Right atrium auricular region (tissue), 2 donors: ENCODE measurements around the gene CCDC157. TPM values are rescaled to one million over a fixed set of nuclear protein-coding genes. Genes with fewer than 3 reads are reported as not detected.

Source experiments
- DNase-seq: peaks from one replicate; pipeline ENCODE4 v3.0.0-alpha.2; 2019; ENCODE audit warnings: low spot score
- H3K27ac ChIP-seq, 2 donors: fragments of 200-600 bp; sonication (generic); 1 replicate in 1 of 2; 2 replicates in 1 of 2; pipeline ENCODE4 v1.5.1; 2016 to 2019
- H3K27me3 ChIP-seq, 2 donors: fragments of 200-600 bp; sonication (generic); one replicate each; pipeline versions ENCODE4 v1.5.1 to v1.6.0; 2017 to 2019
- H3K36me3 ChIP-seq: fragments of 200-600 bp; sonication (generic); one replicate; pipeline ENCODE4 v1.5.1; 2016
- H3K4me1 ChIP-seq, 2 donors: fragments of 200-600 bp; sonication (generic); one replicate each; pipeline versions ENCODE4 v1.5.1 to v1.6.0; 2017 to 2019
- H3K4me3 ChIP-seq, 2 donors: fragments of 200-600 bp; sonication (generic); 1 replicate in 1 of 2; 2 replicates in 1 of 2; pipeline ENCODE4 v1.5.1; 2017 to 2019; ENCODE audit warnings: mild to moderate bottlenecking in 1 of 2, moderate library complexity in 1 of 2
- H3K9me3 ChIP-seq, 2 donors: fragments of 200-600 bp; sonication (generic); one replicate each; pipeline ENCODE4 v1.5.1; 2019
- total RNA-seq, 2 donors: library from RNA; depleted of rRNA; stranded (reverse); fragments of >200 nt; gene quantifications; one replicate each; pipeline ENCODE4 v1.1.0, GENCODE V29; 2016
- TF ChIP-seq, protein P1 (sequence below), 2 donors: fragments of 200-600 bp; sonication (generic); IDR thresholded peaks; one replicate each; pipeline ENCODE4 v1.5.1; 2019; ENCODE audit warnings: antibody characterized with exemption in 2 of 2

Gene CCDC157
- total RNA-seq, 2 donors from 2014 or later, result 0.26 to 0.55 TPM

DNA sequence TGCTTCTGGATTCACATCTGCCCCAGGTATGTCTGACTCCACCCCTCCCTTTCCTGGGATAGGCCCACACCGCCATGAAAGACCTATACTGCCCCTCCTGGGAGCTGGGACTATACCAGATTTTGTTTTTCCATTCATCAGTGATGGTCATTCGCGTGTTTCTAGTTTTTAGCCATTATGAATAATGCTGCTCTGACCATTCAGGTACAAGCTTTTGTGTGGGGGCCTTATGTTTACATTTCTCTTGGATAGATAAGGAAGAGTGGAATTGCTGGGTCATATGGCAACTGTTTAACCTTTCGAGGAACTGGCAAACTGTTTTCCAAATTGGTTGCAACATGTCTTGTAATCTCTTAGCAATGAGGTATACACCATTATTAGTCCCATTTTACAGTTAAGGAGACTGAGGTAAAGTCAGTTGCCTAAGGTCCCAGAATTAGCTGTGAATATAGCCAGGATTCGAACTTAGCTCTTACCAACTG is 28.9 kb upstream of the CCDC157 start:
- TF ChIP-seq, protein P1, sequence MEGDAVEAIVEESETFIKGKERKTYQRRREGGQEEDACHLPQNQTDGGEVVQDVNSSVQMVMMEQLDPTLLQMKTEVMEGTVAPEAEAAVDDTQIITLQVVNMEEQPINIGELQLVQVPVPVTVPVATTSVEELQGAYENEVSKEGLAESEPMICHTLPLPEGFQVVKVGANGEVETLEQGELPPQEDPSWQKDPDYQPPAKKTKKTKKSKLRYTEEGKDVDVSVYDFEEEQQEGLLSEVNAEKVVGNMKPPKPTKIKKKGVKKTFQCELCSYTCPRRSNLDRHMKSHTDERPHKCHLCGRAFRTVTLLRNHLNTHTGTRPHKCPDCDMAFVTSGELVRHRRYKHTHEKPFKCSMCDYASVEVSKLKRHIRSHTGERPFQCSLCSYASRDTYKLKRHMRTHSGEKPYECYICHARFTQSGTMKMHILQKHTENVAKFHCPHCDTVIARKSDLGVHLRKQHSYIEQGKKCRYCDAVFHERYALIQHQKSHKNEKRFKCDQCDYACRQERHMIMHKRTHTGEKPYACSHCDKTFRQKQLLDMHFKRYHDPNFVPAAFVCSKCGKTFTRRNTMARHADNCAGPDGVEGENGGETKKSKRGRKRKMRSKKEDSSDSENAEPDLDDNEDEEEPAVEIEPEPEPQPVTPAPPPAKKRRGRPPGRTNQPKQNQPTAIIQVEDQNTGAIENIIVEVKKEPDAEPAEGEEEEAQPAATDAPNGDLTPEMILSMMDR (IDR thresholded peaks at IDR 0.05), result no peak
- no peaks in the 10 kb centered on the region for H3K27me3 ChIP-seq

DNA sequence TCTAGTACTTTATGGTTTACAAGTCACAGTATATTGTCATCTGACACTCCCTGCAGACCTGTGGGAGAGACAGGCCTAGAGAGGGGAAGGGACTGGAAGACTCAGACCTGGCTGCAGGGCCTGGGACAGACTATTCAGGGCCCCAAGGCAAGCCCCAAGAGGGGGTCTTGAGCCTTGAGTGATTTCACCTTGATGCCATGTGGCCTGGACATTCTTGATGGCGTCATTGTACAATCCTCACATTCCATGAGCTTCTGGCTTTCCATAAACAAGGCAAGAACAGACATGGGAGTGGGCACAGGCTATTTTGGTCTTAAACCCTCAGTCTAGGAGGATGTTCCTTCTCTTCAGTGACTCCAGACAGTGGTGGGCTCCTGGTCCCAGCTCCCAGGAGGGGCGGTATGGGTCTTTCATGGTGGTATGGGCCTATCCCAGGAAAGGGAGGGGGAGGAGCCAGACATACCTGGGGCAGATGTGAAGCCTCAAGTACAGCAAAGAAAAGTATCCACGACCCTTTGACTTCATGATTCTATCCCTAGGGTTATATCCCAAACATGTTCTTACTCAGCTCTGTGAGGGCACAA is 28.2 kb upstream of the CCDC157 start:
- Histone ChIP-seq H3K4me1 (peaks cover 0 to 32% of the 10 kb centered on the region in 2 donors), H3K27me3 (no peaks in the 10 kb centered on the region), H3K36me3 (peaks cover 14% of the 10 kb centered on the region), H3K9me3 (no peaks in the 10 kb centered on the region), H3K27ac (no peak overlapping the region), H3K4me3 (no peak overlapping the region)
- TF ChIP-seq, protein P1 (IDR thresholded peaks at IDR 0.05), result no peak
- no peak for DNase-seq

More for the DNA sequence above, 28.9 kb upstream of the CCDC157 start:
- Histone ChIP-seq H3K4me3 (no peak overlapping the region), H3K4me1 (peaks cover 0 to 37% of the 10 kb centered on the region in 2 donors), H3K27ac (no peak overlapping the region), H3K9me3 (no peaks in the 10 kb centered on the region), H3K36me3 (peaks cover 7% of the 10 kb centered on the region)
- no peak for DNase-seq

DNA sequence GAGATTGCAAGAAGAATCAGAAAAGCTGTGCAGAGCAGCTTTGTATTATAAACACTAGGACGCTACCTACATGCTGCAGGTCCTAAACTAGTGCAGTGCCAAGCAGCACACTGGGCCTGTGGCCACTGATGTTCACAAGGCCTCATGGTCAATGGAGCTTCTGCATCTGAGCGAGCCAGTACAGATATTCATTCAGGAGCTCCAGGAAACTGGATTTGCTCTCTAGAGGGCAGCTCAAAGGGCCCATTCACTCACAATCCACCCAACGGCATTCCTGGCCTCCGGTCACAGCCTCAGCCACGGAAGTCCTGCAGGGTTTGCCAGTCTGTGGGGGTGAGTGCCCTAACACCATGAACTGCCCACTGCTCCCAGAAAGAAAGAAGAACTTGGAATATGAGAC is 24.3 kb upstream of the CCDC157 start:
- H3K4me1 ChIP-seq, result peaks cover 0 to 12% of the 10 kb centered on the region in 2 donors
- peaks cover 53% of the 10 kb centered on the region for H3K36me3 ChIP-seq
- no peak overlapping the region for H3K27ac ChIP-seq
- no peaks in the 10 kb centered on the region for H3K27me3 ChIP-seq
- H3K4me3 ChIP-seq, result no peak overlapping the region
- TF ChIP-seq, protein P1 (IDR thresholded peaks at IDR 0.05), result no peak
- no peak for DNase-seq
- H3K9me3 ChIP-seq, result no peaks in the 10 kb centered on the region

DNA sequence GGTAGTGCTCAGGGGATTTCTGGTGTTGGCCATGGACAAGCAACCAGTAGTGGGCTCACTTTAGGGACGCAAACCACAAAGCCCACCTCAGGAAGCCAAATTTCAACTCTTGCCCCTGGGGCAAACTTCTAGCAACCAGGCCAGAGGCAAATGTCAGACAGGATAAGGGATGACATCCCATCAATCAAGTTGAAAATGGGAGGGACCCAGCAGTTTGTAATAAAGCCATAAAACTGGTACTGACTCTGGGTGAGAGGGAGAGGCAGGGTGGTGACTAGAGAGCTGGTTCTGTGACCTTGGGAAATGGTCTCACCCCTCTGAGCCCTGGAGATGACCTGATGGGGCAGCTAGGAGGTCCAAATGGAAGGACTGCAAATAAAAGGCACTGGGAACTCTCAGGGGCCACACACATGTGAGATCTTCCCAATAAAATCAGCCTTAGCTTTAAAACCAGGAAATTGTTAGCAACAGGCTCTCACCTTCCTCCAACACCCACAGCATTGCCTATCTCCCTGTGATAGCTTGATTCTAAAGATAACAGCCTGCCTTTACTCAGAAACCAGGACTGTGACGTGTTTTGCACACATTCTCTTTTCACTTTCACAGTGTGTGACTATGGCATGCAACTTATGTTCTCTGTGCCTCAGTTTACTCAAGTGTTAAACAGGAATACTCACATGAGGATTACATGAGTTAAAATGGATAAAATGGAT is 23.7 kb upstream of the CCDC157 start:
- DNase-seq, result no peak
- peaks cover 0 to 18% of the 10 kb centered on the region in 2 donors for H3K4me1 ChIP-seq
- no peak overlapping the region for H3K4me3 ChIP-seq
- H3K27ac ChIP-seq, result no peak overlapping the region
- no peaks in the 10 kb centered on the region for H3K9me3 ChIP-seq
- no peaks in the 10 kb centered on the region for H3K27me3 ChIP-seq
- TF ChIP-seq, protein P1 (IDR thresholded peaks at IDR 0.05), result no peak
- H3K36me3 ChIP-seq, result peaks cover 59% of the 10 kb centered on the region

DNA sequence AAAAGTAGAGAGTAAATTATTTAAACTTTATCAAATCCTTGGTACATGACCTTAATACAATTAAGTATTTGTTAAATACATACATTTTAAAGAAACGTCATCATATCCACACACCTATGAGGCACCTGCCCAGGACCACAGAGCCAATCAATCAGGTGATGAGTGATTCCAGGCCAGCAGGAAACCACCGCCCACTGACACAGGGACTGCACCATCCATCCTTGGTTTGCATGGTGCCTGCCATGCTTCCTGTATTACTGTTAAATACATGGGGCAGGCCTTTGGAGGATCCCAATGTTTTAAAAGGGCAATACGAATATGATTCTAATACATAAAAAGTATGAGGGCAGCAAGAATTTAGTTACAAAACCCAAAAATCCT is 23.1 kb upstream of the CCDC157 start:
- Histone ChIP-seq H3K36me3 (peaks cover 65% of the 10 kb centered on the region), H3K4me3 (no peak overlapping the region), H3K9me3 (no peaks in the 10 kb centered on the region), H3K4me1 (peaks cover 0 to 18% of the 10 kb centered on the region in 2 donors), H3K27me3 (no peaks in the 10 kb centered on the region), H3K27ac (no peak overlapping the region)
- no peak for DNase-seq
- TF ChIP-seq, protein P1 (IDR thresholded peaks at IDR 0.05), result no peak
